ENCODE data around the gene SHPK.

DNA sequence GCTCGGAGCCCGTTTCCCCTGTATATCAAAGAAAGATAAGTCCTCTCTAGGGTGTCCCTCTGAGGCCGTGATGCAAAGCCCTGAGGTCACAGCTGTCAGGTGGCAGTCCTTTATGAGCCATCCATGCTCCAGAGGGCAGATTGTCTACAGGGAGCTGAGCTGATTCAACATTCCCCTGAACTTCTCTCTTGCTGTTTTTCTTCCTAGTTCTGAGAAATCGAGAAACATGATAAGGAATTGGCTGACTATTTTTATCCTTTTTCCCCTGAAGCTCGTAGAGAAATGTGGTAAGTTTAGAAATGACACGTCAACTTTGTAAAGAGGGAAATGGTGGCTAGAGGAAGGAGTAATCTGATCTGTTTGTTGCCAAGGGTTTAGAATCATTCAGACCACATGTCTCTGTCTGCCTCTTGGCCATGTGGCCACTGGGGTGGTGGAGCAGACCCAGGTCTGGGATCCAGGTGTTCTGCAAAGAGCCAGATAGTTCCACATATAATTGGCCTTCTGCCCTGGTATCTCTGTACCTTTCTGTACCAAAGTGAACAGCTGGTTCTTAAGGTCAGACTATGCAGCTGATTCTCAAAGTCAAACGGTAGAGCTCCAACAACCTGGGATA is 4.0 kb upstream of the SHPK start:
- TF ChIP-seq, protein P1, sequence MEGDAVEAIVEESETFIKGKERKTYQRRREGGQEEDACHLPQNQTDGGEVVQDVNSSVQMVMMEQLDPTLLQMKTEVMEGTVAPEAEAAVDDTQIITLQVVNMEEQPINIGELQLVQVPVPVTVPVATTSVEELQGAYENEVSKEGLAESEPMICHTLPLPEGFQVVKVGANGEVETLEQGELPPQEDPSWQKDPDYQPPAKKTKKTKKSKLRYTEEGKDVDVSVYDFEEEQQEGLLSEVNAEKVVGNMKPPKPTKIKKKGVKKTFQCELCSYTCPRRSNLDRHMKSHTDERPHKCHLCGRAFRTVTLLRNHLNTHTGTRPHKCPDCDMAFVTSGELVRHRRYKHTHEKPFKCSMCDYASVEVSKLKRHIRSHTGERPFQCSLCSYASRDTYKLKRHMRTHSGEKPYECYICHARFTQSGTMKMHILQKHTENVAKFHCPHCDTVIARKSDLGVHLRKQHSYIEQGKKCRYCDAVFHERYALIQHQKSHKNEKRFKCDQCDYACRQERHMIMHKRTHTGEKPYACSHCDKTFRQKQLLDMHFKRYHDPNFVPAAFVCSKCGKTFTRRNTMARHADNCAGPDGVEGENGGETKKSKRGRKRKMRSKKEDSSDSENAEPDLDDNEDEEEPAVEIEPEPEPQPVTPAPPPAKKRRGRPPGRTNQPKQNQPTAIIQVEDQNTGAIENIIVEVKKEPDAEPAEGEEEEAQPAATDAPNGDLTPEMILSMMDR (IDR thresholded peaks at IDR 0.05) = no peak
- TF ChIP-seq POLR2A (IDR thresholded peaks at IDR 0.05) = no peak

Data from testis (tissue), 2 donors.